ENCODE results near the gene CNOT10.
"Not testable (repeated sequence)": the region's sequence is repeated elsewhere in the genome, so short reads cannot be mapped to it uniquely, and the experiment has no call there.

CNOT10 gene

DNA sequence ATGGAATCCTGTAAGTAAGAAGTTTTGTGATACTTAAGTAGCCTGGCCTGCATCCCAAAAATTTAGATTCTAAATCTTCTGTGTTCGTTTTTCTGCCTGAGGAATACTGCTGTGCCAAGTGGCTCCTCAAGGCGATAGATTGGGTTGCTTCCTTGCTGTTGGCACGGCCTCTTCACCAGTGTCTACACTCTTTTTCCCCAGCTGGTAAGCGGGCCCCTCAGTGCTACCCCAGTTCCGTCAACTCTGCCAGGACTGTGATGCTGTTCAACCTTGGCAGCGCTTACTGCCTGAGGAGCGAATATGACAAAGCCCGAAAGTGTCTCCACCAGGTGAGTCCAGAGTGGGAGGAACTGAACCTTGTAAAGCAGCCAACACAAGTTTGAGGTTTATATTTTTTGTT is 79.5 kb downstream of the CNOT10 start:
- DNase-seq: no peak

DNA sequence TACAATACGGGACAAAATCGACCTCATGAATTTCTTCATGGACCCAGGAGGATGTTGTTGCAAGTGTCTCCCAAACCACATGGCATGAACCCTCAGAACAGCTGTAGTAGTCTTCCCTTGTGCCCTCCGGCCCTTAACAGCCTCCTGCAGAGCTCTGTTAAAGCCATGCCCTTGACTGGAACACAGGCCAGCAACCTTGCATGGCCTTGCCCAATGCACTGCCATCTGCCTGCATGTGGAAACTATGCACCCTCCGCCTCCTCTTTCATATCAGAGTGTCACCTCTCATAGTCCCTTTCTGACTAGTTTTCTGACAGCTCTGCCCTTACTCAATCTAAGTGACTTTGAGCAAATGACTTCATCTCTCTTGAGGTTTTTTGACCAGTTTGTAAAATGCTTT is 93.4 kb downstream of the CNOT10 start:
- no peak for DNase-seq

DNA sequence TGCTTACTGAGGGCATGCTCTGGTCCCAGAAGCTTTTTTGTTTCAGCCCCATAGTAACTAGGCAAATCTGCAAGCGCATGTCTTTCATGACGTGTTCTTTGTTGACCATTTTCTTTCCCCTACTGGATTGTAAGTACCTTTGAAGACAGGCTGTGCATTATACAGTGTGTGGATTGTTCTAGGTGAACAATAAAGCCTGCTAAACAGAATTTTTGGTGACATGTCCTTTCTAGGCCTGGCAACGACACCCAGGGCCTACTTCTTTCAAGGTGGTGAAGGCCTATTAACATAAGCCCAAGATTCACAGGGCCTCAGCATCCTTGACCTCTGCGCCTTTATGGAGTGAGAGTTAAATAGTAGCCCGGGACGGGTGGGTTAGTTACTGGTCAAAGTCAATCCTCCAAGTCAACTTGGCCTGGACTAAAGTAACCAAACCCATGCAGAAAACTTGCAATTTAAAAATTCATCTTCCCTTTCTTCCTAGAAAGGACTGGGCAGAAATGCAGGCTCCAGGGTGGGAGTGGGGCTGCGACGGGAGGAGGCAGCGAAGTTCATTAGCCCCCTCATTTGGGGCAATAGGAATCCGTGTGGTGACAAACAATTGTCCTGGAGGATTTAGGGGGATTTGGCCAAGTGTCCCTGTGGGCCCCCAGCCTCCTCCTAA is 95.2 kb downstream of the CNOT10 start:
- no peak for DNase-seq

DNA sequence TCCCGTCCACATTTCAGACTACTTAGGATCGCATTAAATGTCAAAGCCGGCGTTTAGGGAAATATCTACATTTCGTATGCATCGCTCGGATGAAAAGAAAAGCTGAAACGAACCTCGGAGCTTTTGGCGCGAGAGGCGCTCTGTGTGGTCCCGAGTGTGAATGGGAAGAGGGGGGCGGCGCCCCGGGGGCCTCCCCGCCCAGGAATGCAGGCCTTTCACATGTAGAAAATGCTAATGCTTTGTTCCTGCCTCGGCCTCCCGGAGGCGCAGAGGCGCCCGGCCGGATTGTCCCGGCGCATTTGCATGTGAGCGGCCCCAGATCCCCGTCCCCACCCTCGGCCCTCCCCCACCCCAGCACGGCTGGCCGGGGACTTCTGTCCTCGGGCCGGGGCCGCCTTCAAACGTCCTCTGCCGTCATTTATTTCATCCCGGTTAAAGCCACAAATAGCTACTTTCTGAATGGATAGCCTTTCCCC is 95.8 kb downstream of the CNOT10 start:
- peak; percentile 19 for DNase-seq

DNA sequence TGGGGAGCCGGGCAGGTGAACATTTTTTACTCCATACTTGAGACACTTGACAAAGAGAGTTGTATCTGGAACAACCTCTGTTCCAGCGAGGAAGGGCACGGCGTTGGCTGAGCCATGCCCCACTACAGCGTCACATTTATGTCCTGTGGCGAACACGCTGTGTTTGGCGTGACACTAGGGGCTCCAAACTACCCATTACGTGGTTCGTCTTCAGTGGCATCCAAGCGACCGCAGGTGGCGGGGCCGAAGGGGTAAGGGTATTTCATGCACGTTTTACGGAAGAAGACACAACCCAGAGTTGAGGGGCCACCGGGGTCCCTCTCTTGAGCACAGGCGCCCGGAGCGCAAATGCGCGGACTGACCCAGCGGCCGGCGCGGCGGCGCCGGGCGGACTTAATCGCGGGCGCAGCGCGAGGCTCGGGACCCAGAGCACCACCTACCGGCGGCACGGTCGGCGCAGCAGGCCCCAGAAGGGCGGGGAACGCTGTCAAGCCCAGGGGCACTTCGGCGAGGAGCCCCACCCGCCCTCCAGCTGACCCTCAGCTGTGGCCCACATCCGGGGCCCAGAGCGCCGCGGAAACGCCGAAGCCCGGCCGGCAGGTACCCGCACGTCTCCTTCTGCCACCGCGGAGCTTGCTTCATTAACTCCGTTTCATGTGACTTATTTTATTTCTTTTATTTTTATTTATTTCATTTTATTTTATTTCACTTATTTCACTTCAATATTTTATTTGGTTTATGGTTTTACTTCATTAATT is 96.4 kb downstream of the CNOT10 start:
- peak; percentile 28 for DNase-seq

DNA sequence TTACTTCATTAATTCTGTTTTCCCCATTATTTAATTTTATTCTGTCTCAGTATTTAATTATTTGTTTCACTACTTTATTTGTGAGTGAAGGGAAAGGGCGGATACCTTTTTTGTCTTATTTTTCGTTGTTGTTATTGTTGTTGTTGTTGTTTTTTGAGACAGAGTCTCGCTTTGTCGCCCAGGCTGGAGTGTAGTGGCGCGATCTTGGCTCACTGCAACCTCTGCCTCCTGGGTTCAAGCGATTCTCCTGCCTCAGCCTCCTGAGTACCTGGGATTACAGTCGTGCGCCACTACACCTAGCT is 96.9 kb downstream of the CNOT10 start:
- DNase-seq: not testable (repeated sequence)

DNA sequence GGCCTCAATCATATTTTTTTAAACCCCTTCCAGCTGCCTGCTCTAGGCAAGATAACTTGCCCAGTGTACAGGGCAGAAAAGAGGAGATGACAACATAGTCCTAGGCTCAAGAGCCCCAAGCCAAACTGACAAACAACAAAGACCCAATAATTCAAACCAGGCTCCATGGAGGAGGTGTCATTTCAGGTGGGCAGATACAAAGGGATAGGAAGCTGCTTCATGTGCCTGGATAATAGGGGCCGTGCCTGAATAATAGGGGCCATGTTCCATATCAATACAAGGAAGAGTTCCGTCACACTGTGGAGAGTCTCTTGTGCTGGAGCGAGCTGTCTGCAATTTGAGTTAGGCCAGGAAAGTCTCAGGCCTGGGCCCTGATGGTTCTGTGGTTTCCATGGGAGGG is 97.4 kb downstream of the CNOT10 start:
- no peak for DNase-seq

DNA sequence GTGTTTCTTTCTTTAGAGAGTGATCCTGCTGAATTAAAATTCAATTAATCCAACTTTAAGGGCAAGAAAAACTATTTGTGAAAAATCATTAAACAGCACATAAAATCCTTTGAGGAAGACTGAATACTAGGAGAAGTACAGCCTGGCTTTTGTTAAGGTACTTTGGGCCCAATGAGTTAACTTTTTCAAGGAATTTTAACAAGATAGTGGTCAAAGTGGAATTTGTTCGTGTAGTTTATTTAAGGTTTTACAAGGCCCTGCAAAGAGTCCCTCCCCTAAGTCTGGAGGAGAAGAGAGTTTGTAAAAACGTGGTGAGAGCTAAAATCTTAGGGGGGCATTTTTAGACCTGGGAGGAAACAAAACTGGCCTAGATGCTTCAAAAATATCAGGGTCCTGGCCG is 106.8 kb downstream of the CNOT10 start:
- no peak for DNase-seq

DNA sequence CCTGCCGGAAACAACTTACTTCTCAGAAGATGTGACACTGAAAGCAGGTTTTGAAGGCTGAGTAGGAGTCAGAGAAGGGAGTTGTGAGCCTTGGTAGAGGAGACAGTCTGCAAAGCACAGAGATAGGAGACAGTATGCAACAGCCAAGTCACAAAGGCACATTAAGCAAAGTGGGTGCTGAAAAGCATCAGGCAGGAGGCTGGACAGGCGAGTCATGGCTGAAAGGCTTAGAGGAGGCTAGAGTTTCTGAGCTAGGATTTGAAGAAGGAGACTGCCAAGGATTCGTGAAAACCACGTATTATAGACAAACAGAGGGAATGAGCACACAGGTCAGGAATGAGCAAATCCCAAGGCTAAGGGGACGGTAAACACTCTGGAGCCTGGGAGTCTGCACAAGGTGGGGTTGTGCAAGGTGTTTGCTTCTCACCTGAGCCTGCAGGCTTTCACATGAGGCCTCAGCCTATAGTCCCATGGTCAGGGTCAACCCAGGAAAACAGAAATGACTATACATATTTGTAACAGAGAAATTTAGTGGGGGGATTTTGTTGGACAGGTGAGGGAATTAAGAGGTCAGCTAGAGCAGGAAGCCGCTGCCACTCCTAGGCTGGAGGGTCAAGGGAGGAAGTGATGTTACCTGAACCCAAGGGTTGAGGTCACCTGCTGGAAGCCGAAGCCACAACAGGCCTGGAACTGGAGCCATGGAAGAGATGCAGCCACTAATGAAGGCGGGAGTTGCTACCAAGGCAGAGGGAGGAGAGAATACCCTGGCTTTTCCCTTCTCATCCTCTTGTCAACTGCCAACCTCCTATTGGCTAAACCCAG is 109.7 kb downstream of the CNOT10 start:
- DNase-seq: no peak

DNA sequence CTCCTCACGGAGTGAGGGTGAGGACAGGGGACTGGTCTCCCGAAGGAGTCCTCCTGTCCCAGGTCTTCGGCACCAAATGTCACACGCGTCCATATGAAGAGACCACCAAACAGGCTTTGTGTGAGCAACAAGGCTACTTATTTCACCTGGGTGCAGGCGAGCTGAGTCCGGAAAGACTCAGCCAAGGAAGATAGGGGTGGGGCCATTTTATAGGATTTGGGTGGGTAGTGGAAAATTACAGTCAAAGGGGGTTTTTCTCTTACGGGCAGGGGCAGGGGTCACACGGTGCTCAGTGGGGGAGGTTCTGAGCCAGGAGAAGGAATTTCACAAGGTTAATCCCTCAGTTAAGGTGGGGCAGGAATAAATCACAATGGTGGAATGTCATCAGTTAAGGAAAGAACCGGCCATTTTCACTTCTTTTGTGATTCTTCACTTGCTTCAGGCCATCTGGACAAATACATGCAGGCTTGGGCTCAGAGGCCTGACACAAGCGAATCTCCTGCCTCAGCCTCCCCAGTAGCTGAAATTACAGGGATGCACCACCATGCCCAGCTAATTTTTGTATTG is 111.5 kb downstream of the CNOT10 start:
- not testable (repeated sequence) for DNase-seq

DNA sequence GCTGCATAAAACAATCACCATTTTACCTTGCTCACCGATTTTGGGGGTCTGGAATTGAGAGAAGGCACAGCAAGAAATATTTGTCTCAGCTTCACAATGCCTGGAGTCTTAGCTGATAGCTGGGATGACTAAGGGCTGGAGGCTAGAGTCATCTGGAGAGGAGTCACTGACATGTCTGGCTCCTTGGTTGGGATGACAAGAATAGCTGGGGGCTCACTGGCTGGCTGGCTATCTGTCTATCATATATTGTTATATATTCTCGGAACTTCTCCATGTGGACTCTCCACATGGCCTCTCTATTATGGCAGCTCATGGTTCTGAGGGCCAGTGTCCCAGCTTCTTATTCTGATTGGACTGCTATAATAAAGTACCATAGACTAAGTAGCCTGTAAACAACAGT is 112.8 kb downstream of the CNOT10 start:
- no peak for DNase-seq

DNA sequence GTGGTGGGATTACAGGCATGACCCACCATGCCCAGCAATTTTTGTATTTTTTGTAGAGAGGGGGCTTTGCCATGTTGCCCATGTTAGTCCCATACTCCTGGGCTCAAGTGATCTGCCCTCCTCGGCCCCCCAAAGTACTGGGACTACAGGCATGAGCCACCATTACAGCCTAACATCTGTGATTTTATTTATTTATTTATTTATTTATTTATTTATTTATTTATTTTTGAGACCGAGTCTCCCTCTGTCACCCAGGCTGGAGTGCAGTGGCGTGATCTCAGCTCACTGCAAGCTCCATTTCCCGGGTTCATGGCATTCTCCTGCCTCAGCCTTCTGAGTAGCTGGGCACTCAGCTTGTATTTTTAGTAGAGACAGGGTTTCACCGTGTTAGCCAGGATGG is 116.5 kb downstream of the CNOT10 start:
- DNase-seq: not testable (repeated sequence)

DNA sequence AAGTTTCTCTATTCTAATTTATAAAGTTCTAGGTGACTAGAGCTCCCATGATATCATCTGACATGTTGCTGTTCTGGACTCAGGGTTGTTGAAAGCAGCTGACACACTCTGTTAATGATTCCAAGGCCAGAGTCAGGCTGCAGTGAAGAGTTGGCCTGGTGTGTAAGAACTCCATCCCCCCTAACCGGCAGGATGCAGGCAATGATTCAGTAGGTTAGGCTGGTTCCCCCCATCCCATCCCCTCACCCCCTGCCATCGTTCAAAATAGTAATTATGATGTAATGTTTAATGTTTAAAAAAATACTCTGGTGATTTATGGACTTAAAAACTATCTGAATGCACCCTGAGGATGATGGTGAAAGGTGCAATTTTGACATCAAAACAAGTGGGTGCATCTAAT is 128.2 kb downstream of the CNOT10 start:
- no peak for DNase-seq

DNA sequence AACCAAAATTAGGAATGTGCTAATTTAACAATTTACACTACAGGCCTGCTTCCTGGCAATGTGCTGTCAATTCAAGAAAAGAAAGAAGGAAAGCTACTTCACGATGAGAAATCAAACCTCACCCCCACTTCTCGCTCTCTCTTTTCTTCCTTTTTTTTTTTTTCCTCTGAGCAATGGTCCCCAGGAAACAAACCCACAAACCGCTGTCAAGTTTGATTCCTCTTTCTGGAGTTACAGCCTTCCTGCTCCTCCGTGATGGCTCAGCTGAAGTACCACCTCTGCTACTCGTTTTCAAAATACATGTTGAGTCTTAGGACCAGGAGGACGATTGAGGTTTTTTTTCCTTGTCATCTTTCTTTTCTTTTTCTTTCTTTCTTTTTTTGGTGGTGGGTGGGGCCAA is 129.4 kb downstream of the CNOT10 start:
- no peak for DNase-seq

DNA sequence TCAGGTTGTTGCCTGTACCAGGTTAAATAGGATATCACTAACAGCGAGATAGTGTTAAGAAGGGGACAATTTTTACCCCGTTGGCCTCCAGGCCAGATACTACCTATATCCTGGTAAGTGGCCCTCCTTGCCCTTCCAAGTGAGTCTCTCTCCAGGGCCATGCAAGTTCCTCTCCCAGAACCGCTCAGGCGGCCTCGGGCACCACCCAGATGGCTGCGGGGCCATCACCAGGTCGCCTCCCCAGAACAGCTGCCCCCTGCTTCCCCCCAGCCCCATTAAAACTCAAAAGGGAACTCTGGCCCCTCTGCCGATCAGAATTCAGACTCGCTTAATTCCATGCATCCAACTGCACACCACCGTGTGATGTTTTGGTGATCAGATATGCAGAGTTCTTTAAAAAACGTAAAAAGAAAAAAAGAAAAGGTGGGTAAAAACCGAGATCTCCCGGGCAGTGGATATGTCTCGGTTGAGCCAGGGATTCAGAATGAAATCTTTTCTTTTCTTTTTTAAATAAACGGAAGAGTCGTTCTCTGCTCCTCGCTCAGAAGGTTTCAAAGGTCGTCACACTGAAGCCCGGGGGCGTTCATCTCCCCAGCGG is 131.0 kb downstream of the CNOT10 start:
- no peak for DNase-seq

DNA sequence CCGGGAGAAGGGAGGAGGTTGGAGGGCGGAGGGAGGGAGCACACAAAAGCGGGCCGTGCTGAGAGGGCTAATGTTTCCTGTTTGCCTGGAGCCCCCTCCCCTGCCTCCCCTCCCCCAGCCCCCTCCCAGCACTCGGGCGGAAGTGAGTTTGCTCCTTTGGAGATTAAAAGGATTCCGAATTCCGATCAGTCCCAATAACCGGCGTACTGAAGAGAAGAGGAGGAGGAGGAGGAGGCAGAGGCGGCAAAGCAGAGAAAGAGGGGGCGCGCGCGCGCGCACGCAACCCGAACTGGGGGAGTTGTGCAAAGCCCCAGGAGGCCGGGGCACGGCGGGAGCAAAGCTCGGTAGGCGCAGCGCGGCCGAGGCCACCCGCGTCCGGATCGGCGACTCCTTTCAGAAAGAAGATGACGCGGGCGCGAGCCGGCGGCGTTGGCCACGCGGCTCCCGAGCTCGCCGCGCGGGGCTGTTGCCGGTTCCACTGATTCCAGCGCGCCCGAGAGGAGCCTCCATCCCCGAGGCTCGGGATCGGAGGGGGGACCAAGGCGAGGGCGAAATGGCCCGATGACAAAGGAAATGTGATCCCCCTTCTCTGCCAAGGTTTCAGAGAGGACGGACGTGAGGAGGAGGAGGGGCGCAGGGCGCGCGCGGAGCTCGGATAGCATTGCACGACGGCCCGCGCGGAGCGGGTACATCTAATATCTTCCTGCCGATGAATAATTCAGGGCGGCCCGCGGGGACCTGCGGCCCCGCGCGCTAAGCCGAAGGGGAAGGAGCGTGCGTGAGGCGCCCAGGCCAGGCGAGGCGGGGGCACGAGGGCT is 131.7 kb downstream of the CNOT10 start:
- no peak for DNase-seq

DNA sequence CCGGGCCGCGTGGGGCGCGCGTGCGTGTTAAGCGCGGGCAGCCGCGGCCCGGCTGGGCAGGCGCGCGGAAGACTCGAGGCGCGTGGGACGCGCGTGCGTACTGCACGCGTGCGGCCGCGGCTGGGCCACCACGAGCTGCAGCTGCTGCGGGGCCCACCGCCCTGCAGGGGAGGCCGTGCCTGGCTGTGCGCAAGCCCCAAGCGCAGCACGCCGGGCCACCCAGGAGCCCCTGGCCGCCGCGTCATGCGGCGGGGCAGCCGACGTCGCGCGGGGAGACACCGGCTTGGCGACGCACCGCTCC is 132.2 kb downstream of the CNOT10 start:
- DNase-seq: no peak

DNA sequence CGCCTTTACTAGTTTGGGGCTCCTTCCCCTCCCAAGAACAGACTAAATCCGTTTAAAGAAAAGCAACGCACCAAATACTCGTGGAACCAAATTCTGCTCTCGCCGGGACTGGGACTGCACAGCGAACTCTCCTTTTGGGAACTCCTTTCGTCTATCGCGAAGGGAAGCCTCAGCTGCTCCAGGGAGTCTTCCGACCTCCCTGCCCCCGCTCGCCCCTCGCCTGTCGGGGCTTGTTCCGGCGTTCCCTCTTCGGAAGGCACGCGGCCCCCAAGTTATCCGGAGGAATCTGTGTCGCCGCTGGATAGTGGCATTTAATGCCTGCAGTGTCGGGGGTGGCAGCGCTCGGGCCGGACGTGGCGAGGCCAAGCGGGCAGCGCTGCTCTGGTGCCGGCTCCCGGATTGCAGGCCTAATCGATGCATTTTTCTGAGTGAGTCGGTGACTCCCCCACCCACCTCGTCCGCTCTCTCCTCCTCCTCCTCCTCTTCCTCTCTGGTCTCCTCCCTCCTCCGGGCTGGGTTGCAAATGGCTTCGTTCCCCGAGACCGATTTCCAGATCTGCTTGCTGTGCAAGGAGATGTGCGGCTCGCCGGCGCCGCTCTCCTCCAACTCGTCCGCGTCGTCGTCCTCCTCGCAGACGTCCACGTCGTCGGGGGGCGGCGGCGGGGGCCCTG is 132.7 kb downstream of the CNOT10 start, which contains the start of gene TRIM71:
TSS of gene TRIM71 (plus strand) at position 440 of the 671 bp plus-strand sequence. CDS start at position 524, 84 bp downstream.
- no peak for DNase-seq

DNA sequence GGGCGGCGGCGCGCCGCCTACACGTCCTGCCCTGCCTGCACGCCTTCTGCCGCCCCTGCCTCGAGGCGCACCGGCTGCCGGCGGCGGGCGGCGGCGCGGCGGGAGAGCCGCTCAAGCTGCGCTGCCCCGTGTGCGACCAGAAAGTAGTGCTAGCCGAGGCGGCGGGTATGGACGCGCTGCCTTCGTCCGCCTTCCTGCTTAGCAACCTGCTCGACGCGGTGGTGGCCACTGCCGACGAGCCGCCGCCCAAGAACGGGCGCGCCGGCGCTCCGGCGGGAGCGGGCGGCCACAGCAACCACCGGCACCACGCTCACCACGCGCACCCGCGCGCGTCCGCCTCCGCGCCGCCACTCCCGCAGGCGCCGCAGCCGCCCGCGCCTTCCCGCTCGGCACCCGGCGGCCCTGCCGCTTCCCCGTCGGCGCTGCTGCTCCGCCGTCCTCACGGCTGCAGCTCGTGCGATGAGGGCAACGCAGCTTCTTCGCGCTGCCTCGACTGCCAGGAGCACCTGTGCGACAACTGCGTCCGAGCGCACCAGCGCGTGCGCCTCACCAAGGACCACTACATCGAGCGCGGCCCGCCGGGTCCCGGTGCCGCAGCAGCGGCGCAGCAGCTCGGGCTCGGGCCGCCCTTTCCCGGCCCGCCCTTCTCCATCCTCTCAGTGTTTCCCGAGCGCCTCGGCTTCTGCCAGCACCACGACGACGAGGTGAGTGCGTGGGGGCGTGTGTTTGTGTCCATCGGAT is 133.4 kb downstream of the CNOT10 start:
- no peak for DNase-seq

DNA sequence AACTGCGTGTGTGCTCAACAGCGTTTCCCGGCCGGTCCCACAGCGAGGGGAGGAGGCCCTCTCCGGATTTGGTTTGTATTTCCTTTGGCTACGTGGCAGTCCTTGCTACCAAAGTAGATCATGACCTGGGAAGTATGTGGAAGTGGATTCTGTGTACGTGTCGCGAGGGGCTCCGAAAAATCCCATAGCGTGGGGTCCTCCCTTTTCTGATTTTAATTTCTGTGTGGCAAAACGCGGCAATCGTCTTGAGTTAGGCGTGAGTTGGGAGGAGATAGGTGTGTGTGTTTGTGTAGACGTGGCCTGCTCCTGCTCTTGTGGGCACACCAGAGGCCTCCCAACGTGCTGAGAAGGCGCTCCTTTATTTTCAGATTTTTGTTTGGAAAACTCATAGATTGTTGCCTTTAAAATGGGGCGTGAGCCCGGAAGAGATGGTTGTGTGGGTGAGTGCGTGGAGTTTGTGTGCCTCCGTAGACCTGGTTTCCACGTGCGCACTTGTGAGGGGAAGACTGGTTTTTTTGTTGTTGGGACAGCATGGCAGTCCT is 134.1 kb downstream of the CNOT10 start:
- DNase-seq: no peak

All from NCI-H2171 treated with DMSO at 0.1 percent for 48 hours (cell line).